HCT116 (cell line): ENCODE data around the gene TAF6. TPM values are rescaled to one million over a fixed set of nuclear protein-coding genes. Genes with fewer than 3 reads are reported as not detected.

Experiments used
- ATAC-seq: fragments of 200-7000 bp; cut with Tn5 transposase; 2 replicates; pipeline ENCODE4 v1.9.1; 2020; ENCODE audit warnings: mild to moderate bottlenecking, moderate library complexity
- BruUV-seq: library from RNA; stranded (reverse); fragments of 400-500 nt; replicated peaks from 2 replicates; lab custom pipeline; 2021; lab: Mats Ljungman, UMichigan
- CTCF ChIA-PET: fragments of 300-600 bp; sonication (Branson Sonifier 250); formaldehyde crosslinking; loops from one replicate; lab custom pipeline; 2021; ENCODE audit warnings: antibody characterized with exemption; lab: Charles Lee
- POLR2A ChIA-PET: fragments of 300-600, 350-600 bp; sonication (Branson Sonifier 250); formaldehyde crosslinking; loops from one replicate; lab custom pipeline; 2021; ENCODE audit warnings: antibody characterized with exemption; lab: Charles Lee
- RAD21 ChIA-PET, 2 experiments: fragments of 300-600 bp; sonication (Branson Sonifier 250); formaldehyde crosslinking; loops; one replicate each; lab custom pipeline; 2023; ENCODE audit warnings: low total read pairs in 2 of 2; ENCODE audit not compliant: uncharacterized antibody in 2 of 2, unreplicated experiment in 2 of 2, low non-redundant PET in 1 of 2; lab: Charles Lee
- DNase-seq: peaks from one replicate; pipeline ENCODE4 v3.0.0-alpha.2; 2010; ENCODE audit warnings: low read depth, low spot score
- H2AFZ ChIP-seq: fragments of 200-600 bp; shearing (Covaris generic), sonication (generic); 2 replicates; pipeline ENCODE4 v1.6.1; 2017; ENCODE audit warnings: low read depth, mixed run types, mixed read lengths, antibody characterized with exemption, low read length; ENCODE audit not compliant: poor library complexity, severe bottlenecking
- H3K27ac ChIP-seq: 2 replicates; pipeline ENCODE4 v1.5.1; 2012; ENCODE audit warnings: low read depth, low read length
- H3K27me3 ChIP-seq: fragments of 200-600 bp; sonication (generic); 2 replicates; pipeline ENCODE4 v1.6.1; 2016; ENCODE audit warnings: mixed run types, low read length, mixed read lengths; ENCODE audit not compliant: insufficient read depth
- H3K36me3 ChIP-seq, 2 experiments: fragments of 200-500 bp in 1 of 2; fragments of 200-600 bp in 1 of 2; sonication (Bioruptor generic) in 1 of 2; sonication (generic) in 1 of 2; 2 replicates each; pipeline versions ENCODE4 v1.5.1 to v1.6.1; 2014 to 2016; ENCODE audit warnings: low read length in 2 of 2, inconsistent platforms in 1 of 2, mixed read lengths in 1 of 2, mixed run types in 1 of 2; ENCODE audit not compliant: insufficient read depth in 2 of 2, control insufficient read depth in 1 of 2
- H3K4me1 ChIP-seq, 2 experiments: fragments of 200-600 bp in 1 of 2; sonication (generic) in 1 of 2; 2 replicates each; pipeline versions ENCODE4 v1.5.1 to v1.6.1; 2012 to 2017; ENCODE audit warnings: low read length in 2 of 2, inconsistent platforms in 1 of 2, mild to moderate bottlenecking in 1 of 2, mixed read lengths in 1 of 2, mixed run types in 1 of 2, moderate library complexity in 1 of 2; ENCODE audit not compliant: insufficient read depth in 2 of 2, control insufficient read depth in 1 of 2
- H3K4me2 ChIP-seq: fragments of 200-600 bp; sonication (generic); 2 replicates; pipeline ENCODE4 v1.6.1; 2017; ENCODE audit warnings: mixed run types, low read length, mixed read lengths
- H3K4me3 ChIP-seq, 2 experiments: fragments of 200-600 bp in 1 of 2; sonication (generic) in 1 of 2; replicated peaks in 1 of 2; 2 replicates each; pipeline ENCODE4 v1.5.1; 2011 to 2016; ENCODE audit warnings: low read length in 2 of 2, control low read depth in 1 of 2, low read depth in 1 of 2, mild to moderate bottlenecking in 1 of 2, mixed read lengths in 1 of 2, mixed run types in 1 of 2
- H3K79me2 ChIP-seq: fragments of 200-600 bp; sonication (generic); 2 replicates; pipeline ENCODE4 v1.6.1; 2017; ENCODE audit warnings: mild to moderate bottlenecking, mixed run types, low read length, moderate library complexity, mixed read lengths; ENCODE audit not compliant: insufficient read depth
- H3K9ac ChIP-seq: fragments of 200-600 bp; sonication (generic); 2 replicates; pipeline ENCODE4 v1.6.1; 2016; ENCODE audit warnings: low read length, mixed read lengths
- H3K9me2 ChIP-seq: fragments of 200-600 bp; sonication (generic), shearing (Covaris generic); 2 replicates; pipeline ENCODE4 v1.6.1; 2017; ENCODE audit warnings: mixed run types, mild to moderate bottlenecking, moderate library complexity; ENCODE audit not compliant: insufficient read depth
- H3K9me3 ChIP-seq, 2 experiments: fragments of 200-500 bp in 1 of 2; fragments of 200-600 bp in 1 of 2; sonication (Bioruptor generic) in 1 of 2; sonication (generic) in 1 of 2; 2 replicates each; pipeline ENCODE4 v1.6.1; 2014 to 2017; ENCODE audit warnings: low read length in 2 of 2, mixed read lengths in 2 of 2, inconsistent platforms in 1 of 2, low read depth in 1 of 2, mild to moderate bottlenecking in 1 of 2, mixed run types in 1 of 2, moderate library complexity in 1 of 2; ENCODE audit not compliant: control insufficient read depth in 1 of 2, insufficient read depth in 1 of 2
- H4K20me1 ChIP-seq: fragments of 200-600 bp; sonication (generic), shearing (Covaris generic); 2 replicates; pipeline ENCODE4 v1.6.1; 2017; ENCODE audit warnings: mixed run types, mild to moderate bottlenecking, moderate library complexity; ENCODE audit not compliant: insufficient read depth
- ATF3 ChIP-seq: IDR thresholded peaks from 2 replicates; pipeline ENCODE4 v1.6.1; 2012
- CBX3 ChIP-seq: IDR thresholded peaks from 2 replicates; pipeline ENCODE4 v1.6.1; 2012; ENCODE audit warnings: low read depth
- CEBPB ChIP-seq: IDR thresholded peaks from 2 replicates; pipeline ENCODE4 v1.6.1; 2012; ENCODE audit warnings: low read depth
- CTCF ChIP-seq, 3 experiments: fragments of 200-600 bp in 1 of 3; sonication (generic) in 1 of 3; IDR thresholded peaks in 2 of 3; conservative IDR thresholded peaks in 1 of 3; 2 replicates each; pipeline ENCODE4 v1.5.1; 2012 to 2017; ENCODE audit warnings: low read depth in 2 of 3, low read length in 2 of 3, antibody characterized with exemption in 1 of 3, borderline replicate concordance in 1 of 3, control low read depth in 1 of 3, mild to moderate bottlenecking in 1 of 3, mixed read lengths in 1 of 3, mixed run types in 1 of 3, moderate library complexity in 1 of 3; ENCODE audit not compliant: insufficient read depth in 1 of 3
- ELF1 ChIP-seq: IDR thresholded peaks from 2 replicates; pipeline ENCODE4 v1.6.1; 2012; ENCODE audit warnings: low read depth, borderline replicate concordance
- EZH2 ChIP-seq: fragments of 200-600 bp; sonication (generic); IDR thresholded peaks from 2 replicates; pipeline ENCODE4 v1.6.1; 2017; ENCODE audit warnings: antibody characterized with exemption, mixed run types
- EZH2phosphoT487 ChIP-seq: fragments of 200-600 bp; IDR thresholded peaks from 2 replicates; pipeline ENCODE4 v1.6.1; 2018; ENCODE audit warnings: antibody characterized with exemption, borderline replicate concordance
- FOSL1 ChIP-seq: IDR thresholded peaks from 2 replicates; pipeline ENCODE4 v1.6.1; 2012; ENCODE audit warnings: low read depth
- MAX ChIP-seq: IDR thresholded peaks from 2 replicates; pipeline ENCODE4 v1.6.1; 2012
- POLR2A ChIP-seq: IDR thresholded peaks from 2 replicates; pipeline ENCODE4 v1.7.0; 2011; ENCODE audit warnings: borderline replicate concordance; ENCODE audit not compliant: insufficient read depth, insufficient read length; ENCODE audit errors: extremely low read depth
- RAD21 ChIP-seq: IDR thresholded peaks from 2 replicates; pipeline ENCODE4 v1.6.1; 2012; ENCODE audit warnings: low read depth, mild to moderate bottlenecking
- SIN3A ChIP-seq: IDR thresholded peaks from 2 replicates; pipeline ENCODE4 v1.6.1; 2012; ENCODE audit warnings: low read depth
- SP1 ChIP-seq: IDR thresholded peaks from 2 replicates; pipeline ENCODE4 v1.6.1; 2012; ENCODE audit warnings: low read depth
- SRF ChIP-seq: IDR thresholded peaks from 2 replicates; pipeline ENCODE4 v1.6.1; 2012; ENCODE audit warnings: low read depth
- TCF7L2 ChIP-seq: IDR thresholded peaks from 2 replicates; pipeline ENCODE4 v1.7.0; 2011; ENCODE audit warnings: borderline replicate concordance, inconsistent platforms; ENCODE audit not compliant: insufficient read depth, insufficient read length; ENCODE audit errors: extremely low read depth
- ZFX ChIP-seq: fragments of 450-650 bp; IDR thresholded peaks from 2 replicates; pipeline ENCODE4 v1.6.1; 2017
- intact Hi-C: fragments of 100-400 bp; cut with micrococcal nuclease; formaldehyde crosslinking; loops from 2 replicates; pipeline ENCODE4 v1.10.0; 2022
- total RNA-seq: library from RNA; stranded (reverse); gene quantifications from one replicate; pipeline ENCODE4 v1.2.1, GENCODE V29; 2021; ENCODE audit not compliant: unreplicated experiment
- TF ChIP-seq, protein P1 (sequence below): IDR thresholded peaks from 2 replicates; pipeline ENCODE4 v1.6.1; 2011; ENCODE audit warnings: mild to moderate bottlenecking, low read length, moderate library complexity; ENCODE audit not compliant: insufficient replicate concordance; ENCODE audit errors: extremely low read depth

The TAF6 gene
- total RNA-seq, 1 experiment from 2014 or later, result 67.4 TPM

DNA sequence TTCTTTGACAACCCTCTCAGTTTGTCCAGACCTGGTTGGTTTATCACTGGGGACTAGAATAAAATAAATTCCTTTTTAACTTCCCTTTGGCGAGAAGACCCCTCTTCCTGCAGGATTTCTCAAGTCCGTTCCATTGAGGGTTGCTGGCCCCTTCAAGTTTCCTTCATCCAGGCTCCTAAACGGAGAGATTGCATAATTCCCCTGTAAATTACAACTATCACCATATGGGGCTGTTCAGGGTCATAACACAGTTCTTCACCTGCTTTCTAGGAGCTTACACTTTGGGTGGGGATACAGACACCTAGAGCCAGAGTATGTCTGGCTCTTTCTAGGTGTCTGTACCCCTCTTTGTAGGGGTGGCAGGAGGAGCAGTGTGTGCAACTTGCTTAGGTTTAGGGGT lies 33.6 kb downstream of the TAF6 start:
- Histone ChIP-seq H3K27ac (no peak overlapping the region), H4K20me1 (no peaks in the 10 kb centered on the region), H3K4me3 (no peak overlapping the region), H3K36me3 (peaks cover 2% of the 10 kb centered on the region in 2 experiments; a peak in 1 of 4 replicates), H3K9me2 (no peaks in the 10 kb centered on the region), H3K79me2 (peaks cover 25% of the 10 kb centered on the region), H3K9me3 (no peaks in the 10 kb centered on the region), H2AFZ (no peak overlapping the region), H3K4me2 (no peak overlapping the region), H3K4me1 (peaks cover 11 to 49% of the 10 kb centered on the region in 2 experiments), H3K9ac (no peak overlapping the region), H3K27me3 (no peaks in the 10 kb centered on the region)
- ChIA-PET CTCF (no interaction called here), POLR2A (no interaction called here), RAD21 (no interaction called here)
- intact Hi-C loops, result no loop called here
- no TSS peak for BruUV-seq
- DNase-seq (no peak), ATAC-seq (no peak)
- TF ChIP-seq TCF7L2, result no peak
- no peak for TF ChIP-seq SP1

- DNase-seq (no peak), ATAC-seq (no peak)
- Histone ChIP-seq H3K4me3 (peak overlapping the region in 1 of 2 experiments; percentile 77; a peak in 1 of 4 replicates), H2AFZ (peak overlapping the region; percentile 20), H3K27me3 (no peaks in the 10 kb centered on the region), H3K9me2 (no peaks in the 10 kb centered on the region), H3K27ac (no peak overlapping the region; the same call in 1 of the 2 replicates), H3K4me2 (peak overlapping the region; percentile 87), H3K9ac (peak overlapping the region; percentile 83; the same call in 1 of the 2 replicates), H3K9me3 (no peaks in the 10 kb centered on the region), H3K36me3 (peaks cover 15 to 18% of the 10 kb centered on the region in 2 experiments; a peak in 3 of 4 replicates), H4K20me1 (no peaks in the 10 kb centered on the region), H3K4me1 (peaks cover 14 to 38% of the 10 kb centered on the region in 2 experiments), H3K79me2 (peaks cover 34% of the 10 kb centered on the region)
- ChIA-PET RAD21 (interaction anchor here (0.6 to 1.0 kb wide), 3 partner anchors 19 to 325 kb away, joined by 3 read pairs; no protein-coding TSS in a partner anchor), POLR2A (interaction anchor here (0.7 to 1.7 kb wide), 5 partner anchors 15 to 169 kb away, joined by 3 to 18 read pairs (median 4); partner anchors contain the start of genes AP4M1, LAMTOR4 and MCM7), CTCF (interaction anchor here (0.8 to 1.5 kb wide), 6 partner anchors 19 to 611 kb away, joined by 3 to 6 read pairs (median 4); partner anchors contain the start of genes AP4M1, GJC3 and MBLAC1)
- intact Hi-C loops, result no loop called here
- no TSS peak for BruUV-seq
- no peak for TF ChIP-seq TCF7L2
- no peak for TF ChIP-seq CBX3
- TF ChIP-seq, protein P1, sequence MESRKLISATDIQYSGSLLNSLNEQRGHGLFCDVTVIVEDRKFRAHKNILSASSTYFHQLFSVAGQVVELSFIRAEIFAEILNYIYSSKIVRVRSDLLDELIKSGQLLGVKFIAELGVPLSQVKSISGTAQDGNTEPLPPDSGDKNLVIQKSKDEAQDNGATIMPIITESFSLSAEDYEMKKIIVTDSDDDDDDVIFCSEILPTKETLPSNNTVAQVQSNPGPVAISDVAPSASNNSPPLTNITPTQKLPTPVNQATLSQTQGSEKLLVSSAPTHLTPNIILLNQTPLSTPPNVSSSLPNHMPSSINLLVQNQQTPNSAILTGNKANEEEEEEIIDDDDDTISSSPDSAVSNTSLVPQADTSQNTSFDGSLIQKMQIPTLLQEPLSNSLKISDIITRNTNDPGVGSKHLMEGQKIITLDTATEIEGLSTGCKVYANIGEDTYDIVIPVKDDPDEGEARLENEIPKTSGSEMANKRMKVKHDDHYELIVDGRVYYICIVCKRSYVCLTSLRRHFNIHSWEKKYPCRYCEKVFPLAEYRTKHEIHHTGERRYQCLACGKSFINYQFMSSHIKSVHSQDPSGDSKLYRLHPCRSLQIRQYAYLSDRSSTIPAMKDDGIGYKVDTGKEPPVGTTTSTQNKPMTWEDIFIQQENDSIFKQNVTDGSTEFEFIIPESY, result no peak
- TF ChIP-seq ATF3, result no peak
- TF ChIP-seq EZH2phosphoT487, result no peak
- TF ChIP-seq SIN3A, result no peak
- no peak for TF ChIP-seq FOSL1
- TF ChIP-seq SRF, result no peak
- no peak for TF ChIP-seq MAX
- TF ChIP-seq RAD21, result no peak
- TF ChIP-seq POLR2A, result no peak
- no peak for TF ChIP-seq SP1
- TF ChIP-seq ELF1, result no peak
- TF ChIP-seq CEBPB, result no peak
- TF ChIP-seq ZFX, result no peak
- no peak for TF ChIP-seq CTCF (IDR thresholded peaks at IDR 0.05 in 2 of 3, conservative IDR thresholded peaks at IDR 0.05 in 1 of 3; ENCODE audit: borderline replicate concordance in 1 of 3, insufficient read depth in 1 of 3, low read depth in 2 of 3, low read length in 2 of 3)
- no peak for TF ChIP-seq EZH2
- TF ChIP-seq, all 23 proteins: peak for 0
Measured at GRCh38 chr7:100082978-100083377, 36.2 kb downstream of the TAF6 start.
